HG03432 (cell line): ENCODE data around the gene EMILIN3.

Experiments used
- ATAC-seq: cut with Tn5 transposase; IDR thresholded peaks from one replicate; pipeline ENCODE4 v1.9.1; 2021; ENCODE audit warnings: mild to moderate bottlenecking, moderate library complexity; ENCODE audit not compliant: unreplicated experiment

The EMILIN3 gene

DNA sequence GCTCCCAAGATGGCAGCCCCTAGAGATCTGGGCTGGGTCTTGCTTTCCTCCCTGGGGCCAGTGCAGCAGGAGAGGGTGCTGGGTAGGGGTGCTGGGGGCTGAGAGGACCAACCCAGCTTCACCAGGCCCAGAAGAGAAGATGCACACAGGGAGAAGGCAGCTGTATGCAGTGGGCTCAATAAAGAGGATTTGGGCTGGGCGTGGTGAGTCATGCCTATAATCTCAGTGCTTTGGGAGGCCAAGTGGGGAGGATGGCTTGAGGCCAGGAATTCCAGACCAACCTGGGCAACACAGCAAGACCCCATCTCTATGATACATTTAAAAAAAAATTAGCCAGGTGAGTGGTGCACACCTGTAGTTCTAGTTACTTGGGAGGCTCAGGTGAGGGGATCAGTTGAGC lies 25.7 kb upstream of the EMILIN3 start:
- no peak for ATAC-seq

- no peak for ATAC-seq
Observed at GRCh38 chr20:41391587-41392001, 25.0 kb upstream of the EMILIN3 start.

DNA sequence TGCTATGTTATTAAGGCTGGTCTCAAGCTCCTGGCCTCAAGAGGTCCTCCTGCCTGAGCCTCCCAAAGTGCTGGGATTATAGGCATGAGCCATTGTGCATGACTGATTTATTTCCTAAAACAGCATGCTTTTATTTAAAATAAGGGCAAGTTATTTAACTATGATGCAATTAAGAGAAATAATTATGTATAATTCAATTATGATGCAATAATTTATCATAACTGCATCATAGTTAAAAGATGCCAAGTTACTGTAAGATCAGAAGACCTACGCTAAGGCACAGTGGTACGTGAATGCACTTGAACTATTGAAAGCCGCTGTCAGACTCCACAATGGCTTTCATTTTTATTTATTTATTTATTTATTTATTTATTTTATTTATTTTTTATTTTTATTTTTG lies 24.3 kb upstream of the EMILIN3 start:
- ATAC-seq: no peak

GRCh38 chr20:41387444-41387851 lies 20.8 kb upstream of the EMILIN3 start:
- ATAC-seq: no peak

DNA sequence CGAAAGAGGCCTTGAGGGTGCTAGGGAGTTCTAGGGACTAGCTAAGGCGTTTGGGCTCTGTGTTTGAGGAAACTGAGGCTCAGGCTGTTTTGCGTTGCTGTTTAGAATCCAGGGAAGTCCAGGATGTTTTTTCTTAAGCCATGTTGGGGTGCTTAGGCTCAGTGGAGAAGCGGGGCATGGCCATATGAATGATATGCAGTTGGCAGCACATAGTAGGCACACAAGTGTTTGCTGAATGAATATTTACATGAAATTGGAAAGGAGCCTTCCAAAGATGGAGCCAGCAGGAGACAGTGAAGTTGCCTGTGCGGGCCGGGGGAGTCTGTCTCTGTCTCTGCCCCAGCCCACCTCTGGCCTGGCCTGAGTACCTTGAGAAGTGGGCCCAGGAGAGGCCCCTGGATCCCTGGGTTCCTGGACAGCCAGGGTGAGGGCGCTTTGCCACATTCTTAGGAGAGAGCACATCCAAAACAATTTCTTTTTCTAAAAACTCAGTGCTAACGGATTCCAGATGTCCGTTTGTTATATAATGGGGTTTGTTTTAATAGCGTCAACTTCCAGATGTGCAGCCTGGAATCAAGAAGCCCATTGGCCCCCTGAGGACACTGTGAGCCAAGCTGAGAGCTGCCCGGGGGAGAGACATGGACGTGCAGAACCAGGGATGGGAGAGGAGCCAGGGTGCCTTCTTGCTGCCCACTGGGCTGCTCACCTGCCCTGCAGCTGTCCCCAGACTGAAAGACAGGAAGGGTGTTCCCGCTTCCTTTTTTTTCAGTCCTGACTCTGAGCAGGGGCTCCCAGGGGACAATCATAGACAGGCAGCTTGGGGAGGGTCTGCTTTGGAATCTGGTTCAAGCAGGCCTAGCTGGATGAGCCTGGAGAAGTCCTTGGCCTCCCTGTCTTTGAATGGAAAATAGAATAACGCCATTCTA lies 20.1 kb upstream of the EMILIN3 start:
- ATAC-seq: no peak

DNA sequence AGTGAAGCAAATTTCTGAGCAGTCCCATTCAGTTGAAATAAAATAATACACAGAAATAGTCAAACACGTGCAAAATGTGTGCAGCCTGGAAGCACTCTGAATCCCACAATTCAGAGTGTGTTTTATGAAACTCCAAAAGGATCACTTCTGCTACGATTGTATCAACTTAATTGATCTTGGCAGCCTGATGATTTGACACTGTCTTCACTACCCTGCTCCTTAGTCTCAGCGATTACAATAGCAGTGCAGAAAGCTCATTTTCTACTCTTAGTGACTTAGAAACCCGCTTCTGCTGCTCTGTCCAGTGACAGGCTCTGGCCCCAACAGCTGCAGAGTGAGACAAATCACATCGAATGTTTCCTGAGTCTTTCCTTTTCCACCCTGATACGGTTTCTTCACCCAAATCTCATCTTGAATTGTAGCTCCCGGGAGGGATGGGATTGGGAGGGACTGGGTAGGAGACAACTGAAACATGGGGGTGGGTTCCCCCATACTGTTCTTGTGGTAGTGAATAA lies 16.2 kb upstream of the EMILIN3 start:
- no peak for ATAC-seq

- ATAC-seq: no peak
Observed at GRCh38 chr20:41380551-41381193, 14.1 kb upstream of the EMILIN3 start.

DNA sequence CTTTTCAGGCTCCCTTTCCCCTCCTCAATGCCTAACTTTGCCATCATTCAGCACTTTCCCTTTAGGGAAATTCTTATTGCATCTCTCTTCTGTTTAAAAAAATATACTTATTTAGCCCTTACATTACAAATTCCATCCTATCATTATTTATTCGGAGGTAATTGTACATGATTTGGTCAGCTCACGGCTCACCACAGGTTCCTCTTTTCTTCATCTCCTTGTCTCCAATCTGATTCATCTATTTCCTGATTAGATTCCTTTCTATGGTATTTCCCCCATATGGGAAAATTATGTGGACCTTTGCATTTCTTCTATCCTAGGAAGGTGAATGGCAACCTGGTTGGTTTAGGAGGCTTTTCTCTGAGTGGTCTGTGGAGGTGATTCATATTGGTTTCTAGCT lies 12.9 kb upstream of the EMILIN3 start:
- no peak for ATAC-seq

GRCh38 chr20:41377275-41377674 lies 10.7 kb upstream of the EMILIN3 start:
- ATAC-seq: no peak

DNA sequence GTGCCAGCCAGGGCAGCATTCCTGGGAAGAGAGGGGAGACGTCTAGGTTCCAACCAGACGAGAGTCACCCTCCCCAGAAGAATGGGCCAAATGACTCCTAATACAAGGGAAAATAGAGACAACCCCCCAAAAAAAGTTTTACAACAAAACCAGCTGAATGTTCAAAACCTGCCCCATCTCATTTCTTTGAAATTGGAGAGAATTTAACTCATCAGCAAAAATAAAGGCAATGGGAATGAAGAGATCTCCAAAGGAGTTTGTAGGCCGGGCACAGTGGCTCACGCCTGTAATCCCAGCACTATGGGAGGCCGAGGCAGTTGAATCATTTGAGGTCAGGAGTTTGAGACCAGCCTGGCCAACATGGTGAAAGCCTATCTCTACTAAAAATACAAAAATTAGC lies 9.7 kb upstream of the EMILIN3 start:
- no peak for ATAC-seq

- no peak for ATAC-seq
Observed at GRCh38 chr20:41375846-41376245, 9.2 kb upstream of the EMILIN3 start.

- ATAC-seq: no peak
Observed at GRCh38 chr20:41373931-41374920, 7.6 kb upstream of the EMILIN3 start.

GRCh38 chr20:41373251-41373783 lies 6.7 kb upstream of the EMILIN3 start:
- no peak for ATAC-seq

GRCh38 chr20:41371371-41371770 lies 4.8 kb upstream of the EMILIN3 start:
- no peak for ATAC-seq

GRCh38 chr20:41370176-41370575 lies 3.6 kb upstream of the EMILIN3 start:
- no peak for ATAC-seq

DNA sequence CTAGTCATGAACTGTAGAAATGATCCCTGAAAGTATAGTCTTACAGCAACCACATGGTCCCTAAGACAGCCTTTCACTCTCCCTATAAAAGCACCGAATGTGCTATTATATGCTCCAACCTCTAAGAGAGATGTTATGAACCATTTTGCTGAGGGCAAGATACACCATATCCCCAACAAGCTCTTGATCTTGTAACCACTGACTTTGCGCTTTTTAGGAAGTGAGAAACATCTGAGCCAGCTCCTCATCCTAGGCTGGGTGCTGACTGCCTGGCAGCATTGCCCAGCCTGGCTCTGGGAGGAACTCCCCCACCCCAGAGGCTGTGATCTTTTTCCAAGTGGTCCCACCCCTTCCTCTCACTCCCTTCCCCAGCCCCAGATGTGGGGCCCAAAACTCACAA lies 3.1 kb upstream of the EMILIN3 start:
- no peak for ATAC-seq

DNA sequence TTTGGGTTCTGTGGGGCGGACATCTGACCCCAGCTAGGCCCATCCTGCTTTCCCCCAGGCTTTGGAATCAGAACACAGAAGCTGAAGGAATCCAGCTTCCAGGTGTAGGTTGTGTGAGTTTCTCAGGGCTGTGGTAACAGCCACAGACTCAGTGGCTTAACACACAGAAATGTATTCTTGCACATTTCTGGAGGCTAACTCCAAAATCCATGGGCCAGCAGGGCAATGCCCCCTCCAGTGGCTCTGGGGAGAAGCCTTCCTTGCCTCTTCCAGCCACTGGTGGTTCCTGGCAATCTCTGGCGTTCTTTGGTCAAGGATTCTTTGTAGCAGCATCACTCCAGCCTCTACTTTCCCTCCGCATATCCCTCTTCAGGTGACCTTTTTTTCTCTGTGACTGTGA lies 1.3 kb upstream of the EMILIN3 start:
- ATAC-seq: no peak

- ATAC-seq: no peak
Observed at GRCh38 chr20:41367393-41367695, 726 bp upstream of the EMILIN3 start.

- no peak for ATAC-seq
Observed at GRCh38 chr20:41365777-41366545, 657 bp downstream of the EMILIN3 start.
